OCI-LY3 (cell line): ENCODE measurements around the gene DLGAP3.
"Not testable (repeated sequence)": the region's sequence is repeated elsewhere in the genome, so short reads cannot be mapped to it uniquely, and the experiment has no call there.

ENCODE experiments used
- H2AFZ ChIP-seq: fragments of 200-600, 300-600 bp; shearing (Covaris generic); 2 replicates; pipeline ENCODE4 v1.6.0; 2014; ENCODE audit warnings: antibody characterized with exemption, low read depth, low read length
- H3K27ac ChIP-seq: fragments of 200-600, 300-600 bp; sonication (generic); 2 replicates; pipeline ENCODE4 v1.5.1; 2014; ENCODE audit warnings: mild to moderate bottlenecking, low read length, moderate library complexity, mixed read lengths
- H3K27me3 ChIP-seq: fragments of 200-600, 300-600 bp; sonication (generic); 2 replicates; pipeline ENCODE4 v1.6.1; 2014; ENCODE audit warnings: low read depth, low read length, mixed read lengths
- H3K36me3 ChIP-seq: fragments of 200-600, 300-600 bp; sonication (generic); replicated peaks from 2 replicates; pipeline ENCODE3; 2014; ENCODE audit warnings: low read depth, low read length, mixed read lengths
- H3K4me1 ChIP-seq: fragments of 300-600, 200-600 bp; sonication (generic); 2 replicates; pipeline ENCODE4 v1.6.1; 2014; ENCODE audit warnings: low read length, mixed read lengths
- H3K4me2 ChIP-seq: fragments of 200-600, 300-600 bp; sonication (generic); 2 replicates; pipeline ENCODE4 v1.6.1; 2014; ENCODE audit warnings: low read length, mixed read lengths
- H3K4me3 ChIP-seq: fragments of 300-600, 200-600 bp; sonication (generic); 2 replicates; pipeline ENCODE4 v1.5.1; 2014; ENCODE audit warnings: antibody characterized with exemption, mild to moderate bottlenecking, low read length, moderate library complexity
- H3K79me2 ChIP-seq: fragments of 300-600, 200-600 bp; shearing (Covaris generic); 2 replicates; pipeline ENCODE4 v1.6.1; 2014; ENCODE audit warnings: mild to moderate bottlenecking, low read length, mixed read lengths
- H3K9ac ChIP-seq: fragments of 300-600, 200-600 bp; shearing (Covaris generic); 2 replicates; pipeline ENCODE4 v1.6.0; 2014; ENCODE audit warnings: mild to moderate bottlenecking, low read length, moderate library complexity
- H3K9me3 ChIP-seq: fragments of 200-600, 300-600 bp; shearing (Covaris generic); 2 replicates; pipeline ENCODE4 v1.6.1; 2014; ENCODE audit warnings: low read length, mixed read lengths; ENCODE audit not compliant: insufficient read depth
- H4K20me1 ChIP-seq: fragments of 200-600, 300-600 bp; sonication (generic); 2 replicates; pipeline ENCODE4 v1.6.1; 2016; ENCODE audit warnings: low read length, mixed read lengths; ENCODE audit not compliant: insufficient read depth
- EZH2phosphoT487 ChIP-seq: fragments of 200-600 bp; shearing (Covaris generic); IDR thresholded peaks from 2 replicates; pipeline ENCODE4 v1.6.1; 2018; ENCODE audit warnings: antibody characterized with exemption, mixed run types, low read depth
- TF ChIP-seq, protein P1 (sequence below): fragments of 200-600, 300-600 bp; sonication (generic); IDR thresholded peaks from 2 replicates; pipeline ENCODE4 v1.5.1; 2014; ENCODE audit warnings: antibody characterized with exemption, low read length, low read depth

Gene DLGAP3

GRCh38 chr1:34965597-34965996, 36.1 kb upstream of the DLGAP3 start:
- H3K4me3 ChIP-seq = no peak overlapping the region
- no peaks in the 10 kb centered on the region for H3K27me3 ChIP-seq
- no peak overlapping the region for H3K27ac ChIP-seq
- TF ChIP-seq, protein P1, sequence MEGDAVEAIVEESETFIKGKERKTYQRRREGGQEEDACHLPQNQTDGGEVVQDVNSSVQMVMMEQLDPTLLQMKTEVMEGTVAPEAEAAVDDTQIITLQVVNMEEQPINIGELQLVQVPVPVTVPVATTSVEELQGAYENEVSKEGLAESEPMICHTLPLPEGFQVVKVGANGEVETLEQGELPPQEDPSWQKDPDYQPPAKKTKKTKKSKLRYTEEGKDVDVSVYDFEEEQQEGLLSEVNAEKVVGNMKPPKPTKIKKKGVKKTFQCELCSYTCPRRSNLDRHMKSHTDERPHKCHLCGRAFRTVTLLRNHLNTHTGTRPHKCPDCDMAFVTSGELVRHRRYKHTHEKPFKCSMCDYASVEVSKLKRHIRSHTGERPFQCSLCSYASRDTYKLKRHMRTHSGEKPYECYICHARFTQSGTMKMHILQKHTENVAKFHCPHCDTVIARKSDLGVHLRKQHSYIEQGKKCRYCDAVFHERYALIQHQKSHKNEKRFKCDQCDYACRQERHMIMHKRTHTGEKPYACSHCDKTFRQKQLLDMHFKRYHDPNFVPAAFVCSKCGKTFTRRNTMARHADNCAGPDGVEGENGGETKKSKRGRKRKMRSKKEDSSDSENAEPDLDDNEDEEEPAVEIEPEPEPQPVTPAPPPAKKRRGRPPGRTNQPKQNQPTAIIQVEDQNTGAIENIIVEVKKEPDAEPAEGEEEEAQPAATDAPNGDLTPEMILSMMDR = no peak
- TF ChIP-seq EZH2phosphoT487 = no peak
- H3K36me3 ChIP-seq = no peaks in the 10 kb centered on the region
- no peak overlapping the region for H2AFZ ChIP-seq
- H3K9ac ChIP-seq = no peak overlapping the region
- no peaks in the 10 kb centered on the region for H3K9me3 ChIP-seq
- no peaks in the 10 kb centered on the region for H3K79me2 ChIP-seq
- H4K20me1 ChIP-seq = no peaks in the 10 kb centered on the region
- peaks cover 8% of the 10 kb centered on the region for H3K4me1 ChIP-seq
- no peak overlapping the region for H3K4me2 ChIP-seq

- H3K36me3 ChIP-seq = no peaks in the 10 kb centered on the region
- H3K27ac ChIP-seq = no peak overlapping the region
- no peak overlapping the region for H3K4me2 ChIP-seq
- no peaks in the 10 kb centered on the region for H3K79me2 ChIP-seq
- H3K27me3 ChIP-seq = no peaks in the 10 kb centered on the region
- H3K9ac ChIP-seq = no peak overlapping the region
- no peaks in the 10 kb centered on the region for H4K20me1 ChIP-seq
- peaks cover 5% of the 10 kb centered on the region for H3K4me1 ChIP-seq
- TF ChIP-seq EZH2phosphoT487 = no peak
- TF ChIP-seq, protein P1 = no peak
- no peak overlapping the region for H3K4me3 ChIP-seq
- no peaks in the 10 kb centered on the region for H3K9me3 ChIP-seq
- no peak overlapping the region for H2AFZ ChIP-seq
These were observed 21.0 kb upstream of the DLGAP3 start for GRCh38 chr1:34950428-34950827.

- H3K27ac ChIP-seq, H3K9me3 ChIP-seq, H3K79me2 ChIP-seq, H3K4me1 ChIP-seq, H3K4me2 ChIP-seq, H3K9ac ChIP-seq, H3K27me3 ChIP-seq, H2AFZ ChIP-seq, H3K36me3 ChIP-seq, H4K20me1 ChIP-seq, H3K4me3 ChIP-seq: not testable (repeated sequence)
These were observed 19.3 kb upstream of the DLGAP3 start for GRCh38 chr1:34948739-34949138.

- not testable (repeated sequence) for H2AFZ ChIP-seq, H3K36me3 ChIP-seq, H3K4me1 ChIP-seq, H3K9me3 ChIP-seq, H3K4me2 ChIP-seq, H3K27me3 ChIP-seq, H3K27ac ChIP-seq, H3K9ac ChIP-seq, H4K20me1 ChIP-seq, H3K79me2 ChIP-seq, H3K4me3 ChIP-seq
These were observed 18.3 kb upstream of the DLGAP3 start for GRCh38 chr1:34947641-34948314.

GRCh38 chr1:34946211-34946610, 16.8 kb upstream of the DLGAP3 start:
- Histone ChIP-seq H3K9me3 (no peaks in the 10 kb centered on the region), H2AFZ (no peak overlapping the region), H3K79me2 (no peaks in the 10 kb centered on the region), H3K9ac (no peak overlapping the region), H3K36me3 (no peaks in the 10 kb centered on the region), H3K27ac (no peak overlapping the region), H3K27me3 (no peaks in the 10 kb centered on the region; the same call in 1 of the 2 replicates), H4K20me1 (no peaks in the 10 kb centered on the region), H3K4me3 (no peak overlapping the region), H3K4me1 (no peaks in the 10 kb centered on the region), H3K4me2 (no peak overlapping the region)
- no peak for TF ChIP-seq EZH2phosphoT487
- TF ChIP-seq, protein P1 = no peak

DNA sequence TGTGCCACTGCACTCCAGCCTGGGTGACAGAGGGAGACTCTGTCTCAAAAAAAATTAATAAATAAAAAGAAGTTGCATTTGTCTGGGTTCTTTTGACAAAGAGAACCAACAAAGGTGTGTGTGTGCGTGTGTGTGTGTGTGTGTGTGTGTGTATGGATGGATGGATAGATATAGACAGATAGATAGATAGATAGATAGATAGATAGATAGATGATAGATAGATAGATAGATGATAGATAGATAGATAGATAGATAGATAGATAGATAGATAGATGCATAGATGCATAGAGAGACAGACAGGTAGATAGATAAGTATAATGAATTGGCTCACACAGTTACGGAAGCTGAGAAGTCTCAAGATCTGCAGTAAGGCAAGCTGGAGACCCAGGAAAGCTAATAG, 12.3 kb upstream of the DLGAP3 start:
- not testable (repeated sequence) for H3K4me1 ChIP-seq, H4K20me1 ChIP-seq, H3K4me3 ChIP-seq, H3K27me3 ChIP-seq, H3K27ac ChIP-seq, H3K79me2 ChIP-seq, H3K4me2 ChIP-seq, H2AFZ ChIP-seq, H3K36me3 ChIP-seq, H3K9me3 ChIP-seq, H3K9ac ChIP-seq
